ENCODE data around the gene SMAD3.

Gene SMAD3

DNA sequence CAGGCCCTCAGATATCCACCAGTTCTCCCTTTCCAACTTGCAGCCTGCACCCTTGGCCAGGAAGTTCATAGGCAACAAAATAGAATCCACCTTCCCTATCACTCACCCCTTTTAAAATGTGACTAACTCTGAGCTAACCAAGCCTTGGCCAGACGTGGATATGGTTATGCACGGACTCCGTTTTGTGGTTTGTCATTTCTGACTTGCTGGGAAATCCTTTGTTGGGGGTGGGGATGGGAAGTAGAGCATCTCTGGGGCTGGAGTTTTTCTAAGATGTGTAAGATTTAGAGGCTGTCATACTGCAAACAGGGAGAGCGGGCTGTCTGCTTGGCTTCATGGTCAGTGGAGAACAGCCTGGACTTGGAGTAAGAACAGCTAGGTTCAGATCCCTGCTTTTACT, 62.6 kb downstream of the SMAD3 start:
- DNase-seq (ENCODE audit: low spot score) = no peak

DNA sequence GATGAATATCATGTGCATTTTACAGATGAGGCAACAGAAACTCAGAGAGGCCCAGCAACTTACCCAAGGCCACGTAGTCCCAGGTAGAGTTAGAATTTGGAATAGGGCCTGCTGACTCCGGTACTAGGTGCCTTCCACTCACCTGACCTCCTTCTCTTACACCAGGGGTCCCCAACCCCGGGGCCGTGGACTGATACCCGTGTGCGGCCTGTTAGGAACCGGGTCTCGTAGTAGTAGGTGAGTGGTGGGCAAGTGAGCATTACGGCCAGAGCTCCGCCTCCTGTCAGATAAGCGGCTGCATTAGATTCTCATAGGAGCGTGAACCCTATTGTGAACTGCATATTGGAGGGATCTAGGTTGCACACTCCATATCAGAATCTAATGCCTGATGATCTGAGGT, 64.8 kb downstream of the SMAD3 start:
- no peak for DNase-seq (ENCODE audit: low spot score)

DNA sequence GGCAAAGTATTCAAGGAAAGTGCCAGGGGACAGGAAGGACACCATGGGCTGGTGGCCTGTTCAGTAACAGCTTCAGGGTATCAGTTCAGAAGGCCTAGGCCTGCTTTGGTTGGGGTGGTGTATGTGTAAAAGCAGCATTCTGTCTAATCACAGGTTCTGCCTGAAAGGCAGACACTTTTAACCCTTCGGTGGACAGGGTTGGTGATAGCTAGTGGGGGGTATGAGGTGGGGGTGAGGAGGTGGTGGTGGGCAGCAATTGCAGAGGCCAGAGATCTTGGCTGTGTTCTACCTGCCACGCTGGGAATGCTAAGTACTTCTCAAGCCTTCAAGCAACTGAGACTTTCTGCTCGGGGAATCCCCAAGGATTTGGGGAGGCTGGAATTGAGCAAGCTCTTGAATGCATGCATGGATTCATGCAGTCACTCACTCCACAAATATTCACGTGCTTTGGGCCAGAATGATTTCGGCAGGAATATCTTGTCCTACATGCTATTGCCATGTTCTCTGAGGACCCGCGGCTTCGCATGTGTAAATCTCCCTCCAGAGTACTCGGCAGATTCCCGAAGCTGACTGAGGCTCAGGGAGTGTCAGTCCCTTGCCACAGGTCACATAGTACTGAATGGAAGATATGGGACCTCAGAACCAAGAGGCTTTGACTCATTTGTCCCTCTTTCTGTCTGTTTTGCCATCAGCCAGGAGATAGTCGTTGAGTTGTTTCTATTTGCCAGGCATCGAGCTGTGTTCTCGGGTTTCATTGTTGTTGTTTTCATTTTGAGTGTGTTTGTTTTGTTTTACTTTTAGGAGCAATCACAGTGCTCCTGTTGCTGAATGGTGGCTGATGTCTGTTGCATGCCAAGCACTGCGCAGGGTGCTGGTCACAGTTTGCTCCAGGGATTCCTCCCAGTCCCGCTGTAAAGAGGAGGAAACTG, 65.5 kb downstream of the SMAD3 start:
- DNase-seq (ENCODE audit: low spot score) = no peak

DNA sequence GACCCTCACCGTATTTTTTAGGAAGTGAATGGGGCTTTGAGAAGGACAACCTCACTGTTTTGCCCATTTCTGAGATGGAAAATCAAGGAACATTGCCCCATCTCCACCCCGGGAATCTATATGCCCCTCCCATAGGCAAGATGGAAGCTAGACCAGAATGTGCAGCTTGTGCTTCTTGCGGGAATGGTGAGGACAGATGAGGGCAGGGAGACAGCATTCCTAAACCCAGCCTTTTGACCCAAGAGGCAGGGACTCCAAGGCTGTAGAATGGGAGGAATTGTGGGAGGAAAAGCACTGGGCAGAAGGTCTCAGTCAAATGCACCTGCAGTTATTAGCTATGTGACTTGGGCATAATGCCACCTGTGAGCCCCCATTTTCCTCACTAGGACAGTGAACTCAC, 66.9 kb downstream of the SMAD3 start:
- DNase-seq (ENCODE audit: low spot score) = no peak

DNA sequence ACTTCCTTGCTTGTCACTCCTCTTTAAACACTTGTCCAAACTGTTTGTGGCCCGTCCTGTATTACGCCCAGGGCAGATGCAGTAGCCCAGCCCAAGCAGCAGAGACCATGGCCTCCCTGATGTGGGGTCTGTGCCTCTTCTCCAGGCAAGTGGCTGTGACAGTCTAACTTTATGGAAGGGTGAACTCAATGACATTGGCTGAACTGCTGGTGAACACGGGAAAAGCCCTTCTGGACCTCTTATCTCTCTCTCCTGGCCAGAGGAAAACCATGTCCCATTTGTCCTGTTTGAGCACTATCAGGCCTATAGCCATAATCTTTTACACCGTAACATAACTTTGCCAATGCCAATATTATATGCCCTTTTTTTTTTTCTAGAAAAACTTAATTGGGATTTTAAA, 67.6 kb downstream of the SMAD3 start:
- DNase-seq (ENCODE audit: low spot score) = no peak

DNA sequence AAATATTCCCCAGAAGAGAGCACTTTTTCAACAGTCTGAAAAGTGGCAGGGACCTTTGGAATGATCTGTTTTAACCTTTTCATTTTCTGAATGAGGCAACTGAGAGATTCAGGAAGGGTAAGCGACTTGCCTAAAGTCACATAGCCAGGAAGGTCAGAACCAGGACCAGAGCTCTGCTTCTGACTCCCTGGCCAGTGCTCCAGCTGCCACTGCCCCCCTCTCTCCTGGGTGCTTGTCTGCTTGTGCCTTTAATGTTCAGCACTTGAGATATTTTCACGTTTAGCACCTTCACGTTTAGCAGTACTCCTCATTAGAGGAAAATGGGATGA, 68.3 kb downstream of the SMAD3 start:
- DNase-seq (ENCODE audit: low spot score) = no peak

GRCh38 chr15:67134067-67134838, 68.9 kb downstream of the SMAD3 start:
- DNase-seq (ENCODE audit: low spot score) = no peak

GRCh38 chr15:67134871-67135492, 69.6 kb downstream of the SMAD3 start:
- no peak for DNase-seq (ENCODE audit: low spot score)

- no peak for DNase-seq (ENCODE audit: low spot score)
Observed at GRCh38 chr15:67135494-67135893, 70.1 kb downstream of the SMAD3 start.

- no peak for DNase-seq (ENCODE audit: low spot score)
Observed at GRCh38 chr15:67136802-67137201, 71.4 kb downstream of the SMAD3 start.

- DNase-seq (ENCODE audit: low spot score) = no peak
Observed at GRCh38 chr15:67137319-67137718, 71.9 kb downstream of the SMAD3 start.

- DNase-seq (ENCODE audit: low spot score) = no peak
Observed at GRCh38 chr15:67137951-67138848, 72.8 kb downstream of the SMAD3 start.

DNA sequence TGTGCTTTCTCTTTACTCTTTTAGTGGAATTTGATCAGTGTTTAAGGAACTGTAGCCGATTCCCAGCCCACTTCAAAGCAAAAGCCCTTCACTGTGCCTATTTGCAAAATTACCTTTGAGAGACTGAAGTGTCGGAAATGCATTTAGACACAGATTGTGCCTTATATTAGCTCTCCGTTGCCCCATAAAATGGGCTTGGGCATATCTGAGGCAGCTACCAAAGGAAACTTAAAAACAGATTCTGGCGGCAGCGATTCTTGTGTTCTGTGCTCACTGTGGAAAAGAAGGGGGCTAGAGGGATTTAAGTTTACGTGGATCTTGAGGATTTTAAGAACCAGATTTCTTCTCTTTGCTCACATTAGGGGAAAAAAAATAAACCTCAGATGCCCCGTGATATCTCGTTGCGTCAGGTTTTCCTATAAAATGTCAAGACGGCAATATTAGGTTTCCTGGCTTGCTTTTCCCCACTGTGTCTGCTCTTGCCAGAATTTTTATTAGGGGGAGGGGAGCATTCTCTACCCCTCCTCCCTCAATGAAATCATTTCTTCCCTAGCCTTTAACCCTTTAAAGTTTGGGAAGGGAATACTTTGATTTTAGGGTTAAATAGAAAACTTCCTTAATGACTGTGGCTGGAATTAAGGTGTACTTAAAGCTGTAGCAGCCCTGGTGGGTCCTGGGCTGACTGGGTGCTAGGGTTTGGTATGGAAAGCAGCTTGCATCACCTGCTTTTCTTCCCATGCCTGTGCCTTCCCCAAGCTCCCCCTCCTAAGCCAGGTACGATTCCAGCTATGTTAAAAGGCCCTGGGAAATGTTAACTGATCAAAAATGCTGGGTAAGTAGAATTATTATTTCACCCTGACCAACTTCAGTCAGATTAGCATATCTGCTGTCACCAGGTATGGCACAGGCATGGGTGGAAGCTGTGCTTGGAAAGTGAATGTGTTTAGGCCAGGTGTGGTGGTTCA, 73.8 kb downstream of the SMAD3 start:
- DNase-seq (ENCODE audit: low spot score) = no peak

DNA sequence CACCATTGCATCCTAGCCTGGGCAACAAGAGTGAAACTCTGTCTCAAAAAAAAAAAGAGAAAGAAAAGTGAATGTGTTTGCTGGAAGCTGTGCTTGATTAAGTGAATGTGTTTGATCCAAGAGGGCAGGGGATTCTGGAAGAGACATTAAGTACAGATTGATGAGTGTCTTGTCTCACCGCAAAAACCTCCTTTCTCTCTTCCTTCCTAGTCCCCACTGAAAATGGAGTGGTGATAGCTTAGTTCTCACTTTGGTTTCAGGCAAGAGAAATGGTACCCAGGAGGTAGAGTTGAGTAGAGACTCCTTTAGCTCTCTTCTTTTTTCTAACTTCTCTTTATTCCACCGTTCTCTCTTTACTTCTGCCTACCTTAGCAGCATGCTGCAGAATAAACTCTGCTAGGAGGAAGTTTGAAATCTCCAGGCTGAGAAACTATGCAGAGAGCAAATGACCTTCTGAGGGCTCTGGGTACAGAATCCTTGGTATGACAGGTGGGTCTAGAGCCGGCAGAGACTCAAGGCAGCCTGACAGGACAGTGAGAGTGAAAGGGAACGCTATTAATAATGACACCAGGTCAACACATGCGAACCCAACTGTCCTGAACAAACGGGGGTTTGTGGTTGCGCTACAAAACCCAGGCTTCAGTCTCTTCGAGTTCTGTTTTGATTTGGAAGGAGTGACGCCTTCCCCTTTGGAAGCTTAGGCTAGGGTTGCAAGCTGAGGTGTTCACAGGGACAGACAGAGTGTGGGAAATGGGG, 74.9 kb downstream of the SMAD3 start:
- DNase-seq (ENCODE audit: low spot score) = no peak

DNA sequence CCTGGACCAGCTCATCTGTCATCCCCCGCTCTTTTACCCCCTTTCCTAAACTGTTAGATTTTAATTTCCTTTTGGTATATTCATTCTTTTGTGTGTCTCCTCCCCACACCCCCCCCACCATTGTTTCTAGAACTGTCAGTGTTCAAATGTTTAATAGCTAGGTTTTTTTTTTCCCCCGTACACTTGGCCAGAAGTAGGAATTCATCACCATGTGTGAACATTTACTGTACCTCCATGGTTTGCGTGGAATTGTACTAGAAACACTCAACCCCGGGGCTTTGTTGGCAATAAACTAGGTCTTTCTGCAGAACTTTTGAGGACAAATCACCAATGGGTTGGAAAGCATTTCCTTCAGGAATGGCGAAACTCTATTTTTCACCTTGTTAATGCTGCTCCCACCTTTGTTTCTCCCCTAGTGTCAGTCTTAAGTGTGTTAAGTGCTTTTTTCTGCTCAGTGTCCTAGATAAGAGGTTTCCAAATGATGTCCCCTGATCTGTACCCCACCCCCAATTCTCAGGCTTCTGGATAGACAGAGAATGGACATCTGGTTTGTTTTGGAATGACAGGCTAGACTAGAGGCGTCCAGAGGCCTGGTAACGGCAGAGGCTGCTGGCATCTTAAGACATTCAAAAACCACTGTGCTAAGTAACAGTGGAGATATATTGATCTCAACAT, 76.8 kb downstream of the SMAD3 start:
- DNase-seq (ENCODE audit: low spot score) = no peak

- DNase-seq (ENCODE audit: low spot score) = no peak
Observed at GRCh38 chr15:67142767-67143100, 77.3 kb downstream of the SMAD3 start.

- DNase-seq (ENCODE audit: low spot score) = no peak
Observed at GRCh38 chr15:67143646-67144045, 78.2 kb downstream of the SMAD3 start.

DNA sequence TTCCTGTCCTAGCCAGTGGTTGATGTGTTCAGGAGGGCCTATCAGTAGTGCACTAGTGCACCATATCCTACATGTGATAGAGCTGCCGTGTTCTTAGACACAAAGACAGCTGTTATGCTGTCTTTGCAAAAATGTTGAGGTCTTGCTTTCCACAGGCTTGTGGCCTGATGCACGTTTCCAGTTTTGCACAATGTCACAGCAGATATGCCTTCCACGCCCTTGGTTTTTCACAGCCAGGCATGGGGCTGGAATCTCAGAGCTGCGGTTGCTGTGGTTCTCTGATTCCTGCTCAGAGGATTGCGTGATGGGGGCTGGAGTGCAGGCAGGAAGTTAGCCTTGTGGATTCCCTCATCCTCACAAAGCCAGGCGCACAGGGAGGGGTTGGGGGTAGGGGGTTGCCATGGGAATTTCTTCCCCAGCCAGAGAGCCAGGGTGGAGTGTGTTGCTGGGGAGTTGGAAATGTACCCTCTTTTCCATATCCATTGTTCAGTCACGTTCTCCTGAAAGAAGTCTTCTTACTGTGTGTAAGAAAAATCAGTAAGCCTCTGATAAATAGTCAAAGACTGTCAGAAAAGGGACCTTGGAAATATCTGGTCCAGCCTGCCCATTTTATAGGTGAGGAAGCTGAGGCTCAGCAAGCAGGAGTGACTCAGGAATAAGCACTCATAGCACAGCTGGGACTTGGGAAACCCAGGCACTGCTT, 79.4 kb downstream of the SMAD3 start:
- DNase-seq (ENCODE audit: low spot score) = no peak

DNA sequence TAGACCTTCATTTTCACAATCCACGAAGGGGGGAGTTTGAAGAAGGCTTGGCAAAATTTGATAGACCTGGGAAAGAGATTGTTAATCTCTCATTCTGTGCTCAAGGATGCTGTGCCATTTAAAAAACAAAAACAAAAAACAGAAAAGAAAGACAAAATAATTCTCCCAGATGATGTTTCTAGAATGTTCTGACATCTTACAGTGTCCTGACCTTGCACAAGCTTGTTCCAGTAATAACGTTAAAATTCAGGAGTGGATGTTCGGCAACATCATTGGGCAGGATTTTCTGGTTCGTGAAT, 79.9 kb downstream of the SMAD3 start:
- no peak for DNase-seq (ENCODE audit: low spot score)
